BLaER1 treated with 17β-estradiol and CSF1 and Interleukin-3, amounts not matched to agents 10 nM and 100 nM (cell line): ENCODE measurements around the gene UQCRQ.

ENCODE experiments used
- H3K27ac ChIP-seq, 11 experiments: shearing (Covaris generic); formaldehyde crosslinking; 2 replicates each; pipeline ENCODE4 v1.8.1; 2022
- H3K27me3 ChIP-seq, 11 experiments: shearing (Covaris generic); formaldehyde crosslinking; 2 replicates each; pipeline ENCODE4 v1.8.1; 2022
- H3K36me3 ChIP-seq, 11 experiments: shearing (Covaris generic); formaldehyde crosslinking; 2 replicates each; pipeline ENCODE4 v1.8.1; 2022
- H3K4me1 ChIP-seq, 10 experiments: shearing (Covaris generic); formaldehyde crosslinking; 2 replicates each; pipeline ENCODE4 v1.8.1; 2022
- H3K4me2 ChIP-seq, 11 experiments: shearing (Covaris generic); formaldehyde crosslinking; 2 replicates each; pipeline ENCODE4 v1.8.1; 2022
- H3K4me3 ChIP-seq, 10 experiments: shearing (Covaris generic); formaldehyde crosslinking; 2 replicates each; pipeline ENCODE4 v1.8.1; 2022
- H3K9ac ChIP-seq, 11 experiments: shearing (Covaris generic); formaldehyde crosslinking; 2 replicates each; pipeline ENCODE4 v1.8.1; 2022
- H3K9me3 ChIP-seq, 11 experiments: shearing (Covaris generic); formaldehyde crosslinking; replicated peaks in 1 of 11; 2 replicates each; pipeline ENCODE4 v1.8.1; 2022
- H4K20me1 ChIP-seq, 11 experiments: shearing (Covaris generic); formaldehyde crosslinking; 2 replicates each; pipeline ENCODE4 v1.8.1; 2022
- Cebpa-rat ChIP-seq, 11 experiments: shearing (Covaris generic); IDR thresholded peaks; 2 replicates each; pipeline ENCODE4 v1.8.1; 2022

The UQCRQ gene

DNA sequence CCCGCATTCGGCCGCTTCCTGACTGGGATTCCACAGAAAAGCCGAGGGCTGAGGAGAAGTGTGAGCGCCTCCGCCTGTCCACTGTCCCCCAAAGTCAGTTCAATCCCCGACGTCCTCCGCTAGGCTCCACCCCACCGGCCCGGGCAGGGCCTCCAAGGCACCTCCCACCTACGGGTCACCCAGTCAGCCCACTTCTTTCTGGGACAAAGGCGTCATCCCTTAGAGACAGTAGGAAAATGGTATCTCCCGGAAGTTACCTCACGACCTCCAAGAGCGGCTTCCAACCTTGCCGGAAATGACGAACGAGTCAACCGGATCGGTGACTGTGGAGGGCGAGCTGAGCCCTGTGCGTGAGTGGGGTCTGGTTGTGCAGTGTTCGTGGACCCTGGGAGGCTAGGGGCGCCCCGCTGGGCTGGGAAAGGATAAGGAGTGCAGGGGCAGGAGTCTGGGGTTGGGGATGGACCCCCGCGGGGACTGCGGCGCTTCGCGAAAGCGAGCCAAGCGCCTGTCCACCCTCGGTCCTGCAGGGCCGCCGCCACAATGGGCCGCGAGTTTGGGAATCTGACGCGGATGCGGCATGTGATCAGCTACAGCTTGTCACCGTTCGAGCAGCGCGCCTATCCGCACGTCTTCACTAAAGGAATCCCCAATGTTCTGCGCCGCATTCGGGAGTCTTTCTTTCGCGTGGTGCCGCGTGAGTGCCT, at the start of gene UQCRQ, which contains the start of gene GDF9:
Gene UQCRQ, plus strand, starts transcription at position 301 of the 704 bp plus-strand sequence. Its CDS starts 240 bp downstream, at position 541.
Gene GDF9, minus strand, starts transcription at position 128 of the 704 bp plus-strand sequence. CDS start 1,936 bp downstream, outside the sequence.
- peak within 1 kb of the TSS; percentile 68 to 95 (median 82) for H3K4me3 ChIP-seq
- no peak for TF ChIP-seq Cebpa-rat (IDR thresholded peaks at IDR 0.05)
- peaks cover 34 to 43% (median 41%) of the 10 kb centered on the region in 11 experiments for H3K36me3 ChIP-seq
- no peaks in the 10 kb centered on the region for H3K27me3 ChIP-seq
- H3K4me2 ChIP-seq: peak within 1 kb of the TSS; percentile 74 to 95 (median 87)
- peaks cover 23 to 48% (median 28%) of the 10 kb centered on the region in 10 experiments for H3K4me1 ChIP-seq
- peak within 1 kb of the TSS; percentile 85 to 93 (median 88) for H3K9ac ChIP-seq
- H3K9me3 ChIP-seq: no peaks in the 10 kb centered on the region
- H3K27ac ChIP-seq: peak within 1 kb of the TSS; percentile 85 to 93 (median 91)
- H4K20me1 ChIP-seq: peaks cover 0 to 31% (median 7%) of the 10 kb centered on the region in 11 experiments; a peak in 10 of 22 replicates

DNA sequence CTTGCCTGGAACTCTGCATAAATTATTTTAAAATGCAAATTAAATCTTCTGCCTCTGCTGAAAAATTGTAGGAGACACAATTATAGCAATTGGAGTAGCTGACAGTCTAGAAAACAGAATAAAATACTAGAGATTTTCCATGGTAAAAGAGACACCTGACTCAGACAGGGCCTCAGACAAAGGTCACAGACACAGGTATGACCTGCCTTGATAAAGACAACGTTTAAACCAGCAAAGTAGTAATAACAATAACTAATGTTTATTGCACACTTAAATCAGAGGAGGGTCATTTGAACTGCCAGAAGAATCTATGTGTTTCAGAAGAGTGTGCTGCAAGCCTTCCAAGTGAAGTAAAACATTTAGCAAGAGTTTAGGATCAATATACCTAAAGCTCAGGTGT, 49.4 kb upstream of the UQCRQ start:
- Histone ChIP-seq H3K9me3 (peaks cover 0 to 13% (median 11%) of the 10 kb centered on the region in 11 experiments; a peak in 18 of 22 replicates), H3K4me1 (peaks cover 8 to 22% (median 16%) of the 10 kb centered on the region in 10 experiments; a peak in 19 of 20 replicates), H3K36me3 (no peaks in the 10 kb centered on the region), H3K27ac (no peak overlapping the region), H3K4me2 (peak overlapping the region in 3 of 11 experiments; percentile 12 to 27 (median 20); a peak in 1 of 22 replicates), H3K27me3 (peaks cover 53 to 99% (median 88%) of the 10 kb centered on the region in 11 experiments), H3K4me3 (no peak overlapping the region), H3K9ac (no peak overlapping the region), H4K20me1 (peaks cover 0 to 23% (median 0%) of the 10 kb centered on the region in 11 experiments; a peak in 6 of 22 replicates)
- no peak for TF ChIP-seq Cebpa-rat (IDR thresholded peaks at IDR 0.05)

DNA sequence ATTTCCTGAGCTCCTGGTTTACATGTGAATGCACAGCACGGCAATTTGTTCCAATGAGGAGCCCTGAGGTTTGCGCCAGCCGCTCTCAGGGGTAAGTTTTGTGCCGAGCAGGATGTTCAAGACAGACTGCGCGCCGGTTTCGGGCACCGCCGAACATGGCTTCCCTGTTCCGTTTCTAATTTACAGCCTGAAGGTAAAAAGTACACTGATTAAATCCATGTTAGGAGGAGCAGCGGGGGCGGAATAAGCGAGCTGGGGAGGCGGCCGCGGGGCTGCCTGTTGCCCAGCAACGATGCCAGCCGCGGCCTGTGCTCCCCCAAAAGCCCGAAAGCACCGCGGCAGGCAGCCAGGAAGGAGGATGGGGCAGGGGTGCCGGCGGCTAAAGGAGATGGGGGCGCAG, 47.0 kb upstream of the UQCRQ start:
- peaks cover 0 to 18% (median 0%) of the 10 kb centered on the region in 11 experiments; a peak in 8 of 22 replicates for H3K36me3 ChIP-seq
- H3K27ac ChIP-seq: no peak overlapping the region
- H4K20me1 ChIP-seq: peaks cover 0 to 32% (median 9%) of the 10 kb centered on the region in 11 experiments; a peak in 13 of 22 replicates
- peaks cover 0 to 5% (median 3%) of the 10 kb centered on the region in 11 experiments; a peak in 16 of 22 replicates for H3K9me3 ChIP-seq
- peaks cover 52 to 99% (median 88%) of the 10 kb centered on the region in 11 experiments for H3K27me3 ChIP-seq
- TF ChIP-seq Cebpa-rat (IDR thresholded peaks at IDR 0.05): no peak
- H3K4me1 ChIP-seq: peaks cover 0 to 17% (median 8%) of the 10 kb centered on the region in 10 experiments; a peak in 9 of 20 replicates
- H3K9ac ChIP-seq: 0 out of 22 replicates have a peak overlapping the region, but pooled peaks of 1 of the 11 experiments have one; percentile 7
- H3K4me3 ChIP-seq: peak overlapping the region in 3 of 10 experiments; percentile 19 to 52 (median 20); a peak in 3 of 20 replicates
- H3K4me2 ChIP-seq: peak overlapping the region; percentile 25 to 73 (median 51); a peak in 21 of 22 replicates

DNA sequence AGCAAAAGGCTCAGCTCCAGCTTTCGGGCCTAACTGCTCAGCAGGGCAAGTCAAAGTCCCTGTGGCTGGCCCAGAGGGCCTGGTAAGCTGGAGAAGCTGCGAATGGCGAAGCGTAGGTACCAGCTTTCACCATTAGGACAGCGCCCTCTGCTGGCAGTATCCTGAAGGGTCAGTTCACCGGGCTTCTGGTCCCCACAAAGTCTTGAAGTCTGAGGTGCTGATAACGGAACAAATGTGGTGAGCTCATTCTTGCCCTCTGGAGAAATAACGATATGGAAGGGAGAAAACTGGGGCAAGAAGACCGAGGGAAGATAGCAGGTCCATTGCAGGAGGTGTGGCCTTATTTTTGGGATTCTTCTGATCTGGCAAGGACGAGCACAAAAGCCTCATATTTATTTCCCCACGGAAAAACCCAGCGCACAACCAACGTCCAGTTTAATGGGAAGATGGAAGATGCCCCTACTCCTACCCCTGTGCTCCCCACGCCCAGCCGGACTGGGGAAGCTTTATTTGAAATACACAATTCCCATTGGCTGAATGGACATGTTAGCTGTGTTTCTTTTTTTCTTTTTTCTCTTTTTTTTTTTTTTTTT, 46.2 kb upstream of the UQCRQ start:
- H3K4me1 ChIP-seq: peaks cover 0 to 17% (median 8%) of the 10 kb centered on the region in 10 experiments; a peak in 9 of 20 replicates
- no peak overlapping the region for H3K27ac ChIP-seq
- no peaks in the 10 kb centered on the region for H3K9me3 ChIP-seq
- H3K36me3 ChIP-seq: peaks cover 0 to 25% (median 0%) of the 10 kb centered on the region in 11 experiments; a peak in 9 of 22 replicates
- peaks cover 0 to 40% (median 17%) of the 10 kb centered on the region in 11 experiments; a peak in 13 of 22 replicates for H4K20me1 ChIP-seq
- H3K9ac ChIP-seq: no peak overlapping the region
- H3K4me2 ChIP-seq: peak overlapping the region in 7 of 11 experiments; percentile 25 to 73 (median 51); a peak in 5 of 22 replicates
- H3K4me3 ChIP-seq: no peak overlapping the region
- no peak for TF ChIP-seq Cebpa-rat (IDR thresholded peaks at IDR 0.05)
- peaks cover 52 to 99% (median 88%) of the 10 kb centered on the region in 11 experiments for H3K27me3 ChIP-seq

DNA sequence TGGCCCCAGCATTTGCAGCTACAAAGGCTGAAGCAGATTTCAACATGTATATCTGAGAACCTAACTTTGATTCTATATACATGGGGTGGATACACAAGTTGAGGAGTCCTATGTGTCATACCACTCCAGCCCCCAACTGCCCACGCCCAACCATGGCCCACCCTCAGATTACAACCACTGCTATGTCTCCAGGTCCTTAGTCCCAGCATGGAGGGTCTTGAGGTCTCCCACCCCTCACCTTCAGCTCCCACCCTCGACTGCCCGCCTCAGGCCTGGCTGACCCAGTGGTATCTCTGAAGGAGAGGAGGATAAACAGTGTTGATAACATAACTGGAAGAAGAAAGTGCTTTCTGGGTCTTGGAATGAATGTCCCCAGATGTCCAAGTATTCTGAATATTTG, 45.1 kb upstream of the UQCRQ start:
- Histone ChIP-seq H3K4me2 (no peak overlapping the region), H3K36me3 (peaks cover 0 to 36% (median 0%) of the 10 kb centered on the region in 11 experiments; a peak in 9 of 22 replicates), H4K20me1 (peaks cover 0 to 51% (median 28%) of the 10 kb centered on the region in 11 experiments; a peak in 14 of 22 replicates), H3K27me3 (peaks cover 62 to 100% (median 91%) of the 10 kb centered on the region in 11 experiments), H3K27ac (no peak overlapping the region), H3K4me3 (no peak overlapping the region), H3K4me1 (peaks cover 0 to 17% (median 8%) of the 10 kb centered on the region in 10 experiments; a peak in 9 of 20 replicates), H3K9me3 (no peaks in the 10 kb centered on the region; a peak in 1 of 22 replicates), H3K9ac (no peak overlapping the region)
- TF ChIP-seq Cebpa-rat (IDR thresholded peaks at IDR 0.05): no peak

DNA sequence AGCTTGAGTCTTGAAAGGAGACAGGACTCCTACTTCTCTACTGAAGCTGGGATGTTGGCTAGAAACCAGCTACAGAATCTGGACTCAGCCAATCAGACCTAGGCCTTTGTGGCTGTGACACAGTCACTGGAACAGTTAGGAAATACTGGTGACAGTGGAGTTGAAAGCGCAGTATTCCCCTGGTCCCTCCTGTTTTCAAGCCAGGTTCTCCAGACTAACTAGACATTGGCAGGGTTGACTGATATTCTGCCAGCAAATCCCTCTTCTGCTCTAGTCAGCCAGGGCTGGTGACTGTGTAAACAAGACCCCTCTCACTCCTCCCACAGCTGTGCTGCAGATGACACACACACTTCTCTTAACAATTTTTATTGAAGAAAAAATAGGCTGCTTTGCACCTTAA, 44.7 kb upstream of the UQCRQ start:
- H3K9ac ChIP-seq: no peak overlapping the region

DNA sequence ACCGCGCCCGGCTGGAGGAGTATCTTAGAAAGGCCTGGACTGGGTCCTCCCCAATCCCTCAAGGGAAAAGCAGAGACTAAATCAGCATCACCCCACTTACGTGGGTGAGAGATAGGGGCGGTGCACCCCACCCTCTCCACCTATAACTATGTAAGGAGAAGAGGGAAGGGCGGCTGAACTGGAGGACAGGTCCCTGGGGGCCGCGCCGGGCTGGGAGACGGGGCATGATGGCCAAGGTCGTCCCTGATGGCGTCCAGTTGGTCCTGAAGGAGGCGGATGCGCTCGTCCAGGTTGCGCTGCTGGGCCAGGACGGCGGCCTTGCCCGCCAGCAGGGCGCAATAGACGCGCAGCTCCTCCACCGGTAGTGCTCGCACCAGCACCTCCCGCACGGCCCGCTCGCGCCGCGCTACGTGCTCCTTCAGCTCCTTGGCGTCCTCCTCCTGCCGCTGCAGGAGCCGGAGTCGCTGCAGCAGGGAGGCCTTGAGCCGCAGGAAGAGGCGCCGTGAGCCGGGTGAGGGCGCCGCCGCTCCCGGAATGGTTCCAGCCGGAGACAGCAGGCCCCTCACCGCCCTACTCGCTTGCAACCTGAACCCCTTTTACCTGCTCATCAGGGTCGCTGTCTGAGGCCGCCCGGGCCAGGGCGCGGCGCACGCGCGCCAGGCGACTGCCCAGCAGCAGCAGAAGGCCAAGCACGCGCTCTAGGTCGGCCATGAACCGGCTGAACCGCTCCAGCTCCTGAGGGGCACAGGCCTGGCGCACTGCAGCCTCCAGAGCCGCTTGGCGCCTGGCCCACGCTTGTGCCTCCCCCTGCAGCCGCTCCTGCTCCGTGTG, 43.6 kb upstream of the UQCRQ start:
- Histone ChIP-seq H3K4me1 (peaks cover 0 to 20% (median 8%) of the 10 kb centered on the region in 10 experiments; a peak in 9 of 20 replicates), H3K27ac (no peak overlapping the region), H3K9ac (peak overlapping the region in 1 of 11 experiments; percentile 17; a peak in 3 of 22 replicates), H3K9me3 (no peaks in the 10 kb centered on the region; a peak in 1 of 22 replicates), H4K20me1 (peaks cover 0 to 66% (median 31%) of the 10 kb centered on the region in 11 experiments; a peak in 14 of 22 replicates), H3K27me3 (peaks cover 77 to 100% (median 100%) of the 10 kb centered on the region in 11 experiments), H3K36me3 (peaks cover 0 to 50% (median 0%) of the 10 kb centered on the region in 11 experiments; a peak in 9 of 22 replicates), H3K4me2 (peak overlapping the region; percentile 19 to 60 (median 42); a peak in 20 of 22 replicates), H3K4me3 (peak overlapping the region in 3 of 10 experiments; percentile 7 to 31 (median 16); a peak in 3 of 20 replicates)
- TF ChIP-seq Cebpa-rat (IDR thresholded peaks at IDR 0.05): no peak

More for the DNA sequence above, 44.7 kb upstream of the UQCRQ start:
- peaks cover 0 to 41% (median 0%) of the 10 kb centered on the region in 11 experiments; a peak in 9 of 22 replicates for H3K36me3 ChIP-seq
- H3K4me2 ChIP-seq: no peak overlapping the region
- peaks cover 0 to 55% (median 31%) of the 10 kb centered on the region in 11 experiments; a peak in 14 of 22 replicates for H4K20me1 ChIP-seq
- H3K4me1 ChIP-seq: peaks cover 0 to 17% (median 8%) of the 10 kb centered on the region in 10 experiments; a peak in 9 of 20 replicates
- H3K27ac ChIP-seq: no peak overlapping the region
- no peak overlapping the region for H3K4me3 ChIP-seq
- peaks cover 67 to 100% (median 94%) of the 10 kb centered on the region in 11 experiments for H3K27me3 ChIP-seq
- no peak for TF ChIP-seq Cebpa-rat (IDR thresholded peaks at IDR 0.05)
- H3K9me3 ChIP-seq: no peaks in the 10 kb centered on the region; a peak in 1 of 22 replicates
